Esophagus squamous epithelium (tissue), 4 donors: ENCODE measurements around the gene POC5.

Source experiments
- POLR2A ChIP-seq, 4 donors: fragments of 450-650 bp; IDR thresholded peaks; one replicate each; pipeline ENCODE4 v1.6.1; 2017; ENCODE audit warnings: antibody characterized with exemption in 4 of 4, mild to moderate bottlenecking in 4 of 4, moderate library complexity in 3 of 4
- TF ChIP-seq, protein P1 (sequence below), 6 experiments: fragments of 450-650 bp in 4 of 6; fragments of 200-600 bp in 2 of 6; sonication (generic) in 2 of 6; IDR thresholded peaks; one replicate each; pipeline ENCODE4 v1.5.1; 2016 to 2019; ENCODE audit warnings: antibody characterized with exemption in 6 of 6, mild to moderate bottlenecking in 4 of 6, moderate library complexity in 4 of 6

DNA sequence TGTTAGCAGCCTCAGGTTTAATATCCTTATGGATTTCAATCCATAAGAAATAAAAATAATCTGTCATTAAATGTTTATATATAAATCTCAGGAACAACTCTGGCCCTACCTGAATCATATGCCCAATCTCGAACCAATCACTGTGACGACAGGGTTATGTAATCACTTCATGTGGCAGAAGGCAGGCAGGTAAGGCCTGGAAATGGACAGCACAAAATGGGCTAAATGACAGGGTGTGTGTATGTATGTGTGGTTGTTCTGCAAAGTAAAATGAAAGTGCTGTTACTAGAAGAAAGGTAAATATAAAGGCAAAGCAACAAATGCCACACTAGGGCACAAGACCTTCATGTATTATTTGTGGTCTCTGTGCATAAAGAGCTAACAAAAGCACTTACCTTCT lies 86.4 kb downstream of the POC5 start:
- TF ChIP-seq POLR2A (IDR thresholded peaks at IDR 0.05), result no peak
- TF ChIP-seq, protein P1, sequence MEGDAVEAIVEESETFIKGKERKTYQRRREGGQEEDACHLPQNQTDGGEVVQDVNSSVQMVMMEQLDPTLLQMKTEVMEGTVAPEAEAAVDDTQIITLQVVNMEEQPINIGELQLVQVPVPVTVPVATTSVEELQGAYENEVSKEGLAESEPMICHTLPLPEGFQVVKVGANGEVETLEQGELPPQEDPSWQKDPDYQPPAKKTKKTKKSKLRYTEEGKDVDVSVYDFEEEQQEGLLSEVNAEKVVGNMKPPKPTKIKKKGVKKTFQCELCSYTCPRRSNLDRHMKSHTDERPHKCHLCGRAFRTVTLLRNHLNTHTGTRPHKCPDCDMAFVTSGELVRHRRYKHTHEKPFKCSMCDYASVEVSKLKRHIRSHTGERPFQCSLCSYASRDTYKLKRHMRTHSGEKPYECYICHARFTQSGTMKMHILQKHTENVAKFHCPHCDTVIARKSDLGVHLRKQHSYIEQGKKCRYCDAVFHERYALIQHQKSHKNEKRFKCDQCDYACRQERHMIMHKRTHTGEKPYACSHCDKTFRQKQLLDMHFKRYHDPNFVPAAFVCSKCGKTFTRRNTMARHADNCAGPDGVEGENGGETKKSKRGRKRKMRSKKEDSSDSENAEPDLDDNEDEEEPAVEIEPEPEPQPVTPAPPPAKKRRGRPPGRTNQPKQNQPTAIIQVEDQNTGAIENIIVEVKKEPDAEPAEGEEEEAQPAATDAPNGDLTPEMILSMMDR (IDR thresholded peaks at IDR 0.05), result no peak
